ENCODE results near the gene KIZ.

KIZ gene

GRCh38 chr20:21159658-21160380, 33.9 kb downstream of the KIZ start:
- H2BK15ac ChIP-seq (ENCODE audit: low read depth, poor library complexity, severe bottlenecking), result no peak overlapping the region
- no peak for DNase-seq
- peak overlapping the region; percentile 50 for H4K91ac ChIP-seq (ENCODE audit: low read length)
- peak overlapping the region in 1 of 2 experiments; percentile 43 for H3K18ac ChIP-seq (ENCODE audit: low read depth in 1 of 2, low read length in 2 of 2)
- no peak overlapping the region for H2BK5ac ChIP-seq (ENCODE audit: low read depth, low read length, poor library complexity, severe bottlenecking)
- H3K27ac ChIP-seq (ENCODE audit: low read length, poor library complexity, severe bottlenecking), result no peak overlapping the region
- H3K9me3 ChIP-seq (ENCODE audit: control insufficient read depth, low read length), result no peaks in the 10 kb centered on the region
- peak overlapping the region in 1 of 2 experiments; percentile 44 for H3K14ac ChIP-seq (ENCODE audit: low read length in 2 of 2)
- H2BK12ac ChIP-seq (ENCODE audit: low read length in 2 of 2), result no peak overlapping the region
- H3K4me1 ChIP-seq (ENCODE audit: control insufficient read depth, insufficient read depth, low read depth, low read length), result no peaks in the 10 kb centered on the region
- no peaks in the 10 kb centered on the region for H3K27me3 ChIP-seq (ENCODE audit: control insufficient read depth in 1 of 2, insufficient read depth in 1 of 2, low read length in 2 of 2)
- H2BK120ac ChIP-seq (ENCODE audit: low read depth, low read length), result no peak overlapping the region
- peak overlapping the region; percentile 64 for H4K8ac ChIP-seq (ENCODE audit: low read length)
- peaks cover 0 to 20% of the 10 kb centered on the region in 2 experiments for H3K36me3 ChIP-seq (ENCODE audit: control insufficient read depth in 1 of 2, insufficient read depth in 2 of 2, low read depth in 1 of 2, low read length in 2 of 2)
- H3K9ac ChIP-seq (ENCODE audit: low read length), result no peak overlapping the region
- no peak overlapping the region for H2AFZ ChIP-seq (ENCODE audit: low read depth, low read length)
- no peak overlapping the region for H3K4ac ChIP-seq (ENCODE audit: low read depth in 1 of 2, low read length in 2 of 2)
- WGBS, result 93% methylated on average over 4 of the region's 6 CpGs
- H2AK5ac ChIP-seq (ENCODE audit: low read length, severe bottlenecking), result no peak overlapping the region
- peaks cover 1% of the 10 kb centered on the region for H3K79me1 ChIP-seq (replicated peaks; ENCODE audit: low read length, poor library complexity, severe bottlenecking)
- H3K4me2 ChIP-seq (ENCODE audit: low read length, poor library complexity, severe bottlenecking), result no peak overlapping the region
- no peak overlapping the region for H3K4me3 ChIP-seq (ENCODE audit: insufficient read depth in 1 of 2, low read depth in 1 of 2, low read length in 2 of 2)
- H3K23ac ChIP-seq (ENCODE audit: low read length in 2 of 2), result no peak overlapping the region

DNA sequence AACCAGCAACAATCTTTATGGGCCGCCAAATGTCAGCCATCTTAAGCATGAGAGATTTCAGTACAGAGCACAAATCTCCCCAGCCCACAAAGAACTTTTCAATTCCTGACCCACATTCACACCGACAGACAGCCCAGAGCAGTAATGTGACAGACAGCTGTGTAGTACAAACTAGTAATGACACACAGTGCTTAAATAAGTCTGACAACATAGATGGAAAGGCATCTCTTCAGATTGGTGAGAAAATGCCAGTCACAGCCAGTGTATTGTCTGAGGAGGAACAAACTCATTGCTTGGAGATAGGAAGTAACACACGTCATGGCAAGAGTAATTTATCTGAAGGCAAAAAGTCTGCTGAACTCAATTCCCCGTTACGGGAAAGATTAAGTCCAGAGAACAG, 36.0 kb downstream of the KIZ start:
- Histone ChIP-seq H3K27ac (ENCODE audit: low read length, poor library complexity, severe bottlenecking) (no peak overlapping the region), H2AFZ (ENCODE audit: low read depth, low read length) (no peak overlapping the region), H3K23ac (ENCODE audit: low read length in 2 of 2) (no peak overlapping the region), H3K9me3 (ENCODE audit: control insufficient read depth, low read length) (no peaks in the 10 kb centered on the region), H2BK5ac (ENCODE audit: low read depth, low read length, poor library complexity, severe bottlenecking) (no peak overlapping the region), H3K14ac (ENCODE audit: low read length in 2 of 2) (no peak overlapping the region), H3K4me2 (ENCODE audit: low read length, poor library complexity, severe bottlenecking) (no peak overlapping the region), H3K79me1 (replicated peaks; ENCODE audit: low read length, poor library complexity, severe bottlenecking) (peaks cover 1% of the 10 kb centered on the region), H3K4ac (ENCODE audit: low read depth in 1 of 2, low read length in 2 of 2) (no peak overlapping the region), H3K9ac (ENCODE audit: low read length) (no peak overlapping the region), H4K8ac (ENCODE audit: low read length) (no peak overlapping the region), H3K36me3 (ENCODE audit: control insufficient read depth in 1 of 2, insufficient read depth in 2 of 2, low read depth in 1 of 2, low read length in 2 of 2) (peaks cover 0 to 20% of the 10 kb centered on the region in 2 experiments), H2BK12ac (ENCODE audit: low read length in 2 of 2) (no peak overlapping the region), H2AK5ac (ENCODE audit: low read length, severe bottlenecking) (no peak overlapping the region), H3K4me3 (ENCODE audit: insufficient read depth in 1 of 2, low read depth in 1 of 2, low read length in 2 of 2) (no peak overlapping the region), H2BK120ac (ENCODE audit: low read depth, low read length) (no peak overlapping the region), H3K4me1 (ENCODE audit: control insufficient read depth, insufficient read depth, low read depth, low read length) (no peaks in the 10 kb centered on the region), H4K91ac (ENCODE audit: low read length) (no peak overlapping the region), H3K27me3 (ENCODE audit: control insufficient read depth in 1 of 2, insufficient read depth in 1 of 2, low read length in 2 of 2) (no peaks in the 10 kb centered on the region), H2BK15ac (ENCODE audit: low read depth, poor library complexity, severe bottlenecking) (no peak overlapping the region), H3K18ac (ENCODE audit: low read depth in 1 of 2, low read length in 2 of 2) (no peak overlapping the region)
- no peak for DNase-seq
- WGBS, result 97% methylated on average over 4 of the region's 5 CpGs

- Histone ChIP-seq H3K4me3 (ENCODE audit: insufficient read depth in 1 of 2, low read depth in 1 of 2, low read length in 2 of 2) (no peak overlapping the region), H3K14ac (ENCODE audit: low read length in 2 of 2) (no peak overlapping the region), H3K9ac (ENCODE audit: low read length) (no peak overlapping the region), H2AK5ac (ENCODE audit: low read length, severe bottlenecking) (no peak overlapping the region), H3K79me1 (replicated peaks; ENCODE audit: low read length, poor library complexity, severe bottlenecking) (peaks cover under 1% of the 10 kb centered on the region), H2BK120ac (ENCODE audit: low read depth, low read length) (no peak overlapping the region), H3K27ac (ENCODE audit: low read length, poor library complexity, severe bottlenecking) (no peak overlapping the region), H3K27me3 (ENCODE audit: control insufficient read depth in 1 of 2, insufficient read depth in 1 of 2, low read length in 2 of 2) (no peaks in the 10 kb centered on the region), H3K9me3 (ENCODE audit: control insufficient read depth, low read length) (no peaks in the 10 kb centered on the region), H3K4ac (ENCODE audit: low read depth in 1 of 2, low read length in 2 of 2) (no peak overlapping the region), H3K23ac (ENCODE audit: low read length in 2 of 2) (no peak overlapping the region), H2BK12ac (ENCODE audit: low read length in 2 of 2) (no peak overlapping the region), H4K91ac (ENCODE audit: low read length) (no peak overlapping the region), H2BK5ac (ENCODE audit: low read depth, low read length, poor library complexity, severe bottlenecking) (no peak overlapping the region), H2BK15ac (ENCODE audit: low read depth, poor library complexity, severe bottlenecking) (no peak overlapping the region), H3K4me2 (ENCODE audit: low read length, poor library complexity, severe bottlenecking) (no peak overlapping the region), H3K36me3 (ENCODE audit: control insufficient read depth in 1 of 2, insufficient read depth in 2 of 2, low read depth in 1 of 2, low read length in 2 of 2) (peaks cover 0 to 20% of the 10 kb centered on the region in 2 experiments), H3K4me1 (ENCODE audit: control insufficient read depth, insufficient read depth, low read depth, low read length) (no peaks in the 10 kb centered on the region), H4K8ac (ENCODE audit: low read length) (no peak overlapping the region), H2AFZ (ENCODE audit: low read depth, low read length) (no peak overlapping the region), H3K18ac (ENCODE audit: low read depth in 1 of 2, low read length in 2 of 2) (no peak overlapping the region)
- WGBS, result 83% methylated on average over 3 of the region's 3 CpGs
- no peak for DNase-seq
Measured at GRCh38 chr20:21162631-21163030, 36.7 kb downstream of the KIZ start.

DNA sequence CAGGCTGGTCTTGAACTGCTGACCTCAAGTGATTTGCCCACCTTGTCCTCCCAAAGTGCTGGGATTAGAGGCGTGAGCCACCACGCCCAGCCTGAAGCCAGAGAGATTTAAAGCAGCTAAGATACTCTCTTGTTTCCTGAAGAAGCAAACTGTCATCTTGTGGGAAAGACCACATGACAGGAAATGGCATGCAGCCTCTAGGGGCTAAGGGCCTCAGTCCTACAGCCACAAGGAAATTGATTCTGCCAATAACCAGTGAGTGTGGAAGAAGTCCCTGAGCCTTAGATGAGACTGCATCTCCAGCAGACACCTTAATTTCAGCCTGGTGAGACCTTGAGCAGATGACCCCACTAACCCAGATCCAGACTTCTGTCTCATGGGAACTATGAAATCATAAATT, 40.9 kb downstream of the KIZ start:
- no peak overlapping the region for H2AFZ ChIP-seq (ENCODE audit: low read depth, low read length)
- H2BK5ac ChIP-seq (ENCODE audit: low read depth, low read length, poor library complexity, severe bottlenecking), result no peak overlapping the region
- no peak overlapping the region for H4K8ac ChIP-seq (ENCODE audit: low read length)
- no peak overlapping the region for H3K4me2 ChIP-seq (ENCODE audit: low read length, poor library complexity, severe bottlenecking)
- H3K9me3 ChIP-seq (ENCODE audit: control insufficient read depth, low read length), result no peaks in the 10 kb centered on the region
- H3K27ac ChIP-seq (ENCODE audit: low read length, poor library complexity, severe bottlenecking), result no peak overlapping the region
- no peak overlapping the region for H2BK120ac ChIP-seq (ENCODE audit: low read depth, low read length)
- no peak overlapping the region for H3K18ac ChIP-seq (ENCODE audit: low read depth in 1 of 2, low read length in 2 of 2)
- peaks cover 0 to 17% of the 10 kb centered on the region in 2 experiments for H3K36me3 ChIP-seq (ENCODE audit: control insufficient read depth in 1 of 2, insufficient read depth in 2 of 2, low read depth in 1 of 2, low read length in 2 of 2)
- H2BK12ac ChIP-seq (ENCODE audit: low read length in 2 of 2), result no peak overlapping the region
- H4K91ac ChIP-seq (ENCODE audit: low read length), result no peak overlapping the region
- H3K14ac ChIP-seq (ENCODE audit: low read length in 2 of 2), result no peak overlapping the region
- 88% methylated on average over 2 of the region's 2 CpGs for WGBS
- H3K4ac ChIP-seq (ENCODE audit: low read depth in 1 of 2, low read length in 2 of 2), result no peak overlapping the region
- no peak overlapping the region for H3K4me3 ChIP-seq (ENCODE audit: insufficient read depth in 1 of 2, low read depth in 1 of 2, low read length in 2 of 2)
- H3K9ac ChIP-seq (ENCODE audit: low read length), result no peak overlapping the region
- no peak overlapping the region for H2BK15ac ChIP-seq (ENCODE audit: low read depth, poor library complexity, severe bottlenecking)
- H3K23ac ChIP-seq (ENCODE audit: low read length in 2 of 2), result no peak overlapping the region
- no peaks in the 10 kb centered on the region for H3K79me1 ChIP-seq (replicated peaks; ENCODE audit: low read length, poor library complexity, severe bottlenecking)
- H3K4me1 ChIP-seq (ENCODE audit: control insufficient read depth, insufficient read depth, low read depth, low read length), result no peaks in the 10 kb centered on the region
- no peaks in the 10 kb centered on the region for H3K27me3 ChIP-seq (ENCODE audit: control insufficient read depth in 1 of 2, insufficient read depth in 1 of 2, low read length in 2 of 2)
- no peak overlapping the region for H2AK5ac ChIP-seq (ENCODE audit: low read length, severe bottlenecking)
- no peak for DNase-seq

Measured in mesenchymal stem cell (in vitro differentiated cells and primary cell).